Activated naive CD8-positive, alpha-beta T cell (primary cell): ENCODE measurements around the gene ZBTB7A.

Experiments used
- H3K27ac Mint-ChIP-seq: one replicate; pipeline ENCODE4 v1.8.0; 2021; ENCODE audit warnings: mixed read lengths
- H3K27me3 Mint-ChIP-seq: one replicate; pipeline ENCODE4 v1.8.0; 2021; ENCODE audit warnings: mixed read lengths
- H3K36me3 Mint-ChIP-seq: one replicate; pipeline ENCODE4 v1.8.0; 2021; ENCODE audit warnings: mixed read lengths
- H3K4me1 Mint-ChIP-seq: one replicate; pipeline ENCODE4 v1.8.0; 2021; ENCODE audit warnings: low read depth, mixed read lengths
- H3K4me3 Mint-ChIP-seq: one replicate; pipeline ENCODE4 v1.8.0; 2021; ENCODE audit warnings: mild to moderate bottlenecking, mixed read lengths
- H3K9me3 Mint-ChIP-seq: one replicate; pipeline ENCODE4 v1.8.0; 2021; ENCODE audit warnings: low read depth, mixed read lengths

The ZBTB7A gene

GRCh38 chr19:4042731-4043082, 24.0 kb downstream of the ZBTB7A start:
- no peaks in the 10 kb centered on the region for H3K36me3 Mint-ChIP-seq
- H3K9me3 Mint-ChIP-seq: no peaks in the 10 kb centered on the region
- H3K4me1 Mint-ChIP-seq: peaks cover 15% of the 10 kb centered on the region
- H3K27ac Mint-ChIP-seq: no peak overlapping the region
- no peak overlapping the region for H3K4me3 Mint-ChIP-seq
- H3K27me3 Mint-ChIP-seq: no peaks in the 10 kb centered on the region

GRCh38 chr19:4042064-4042730, 24.5 kb downstream of the ZBTB7A start:
- H3K27me3 Mint-ChIP-seq: no peaks in the 10 kb centered on the region
- no peaks in the 10 kb centered on the region for H3K9me3 Mint-ChIP-seq
- no peak overlapping the region for H3K27ac Mint-ChIP-seq
- H3K4me3 Mint-ChIP-seq: no peak overlapping the region
- H3K4me1 Mint-ChIP-seq: peaks cover 14% of the 10 kb centered on the region
- H3K36me3 Mint-ChIP-seq: no peaks in the 10 kb centered on the region

- H3K27ac Mint-ChIP-seq: no peak overlapping the region
- H3K27me3 Mint-ChIP-seq: no peaks in the 10 kb centered on the region
- H3K9me3 Mint-ChIP-seq: no peaks in the 10 kb centered on the region
- peaks cover 2% of the 10 kb centered on the region for H3K4me1 Mint-ChIP-seq
- H3K4me3 Mint-ChIP-seq: no peak overlapping the region
- no peaks in the 10 kb centered on the region for H3K36me3 Mint-ChIP-seq
Measured at GRCh38 chr19:4038661-4039423, 27.9 kb downstream of the ZBTB7A start.

- no peaks in the 10 kb centered on the region for H3K36me3 Mint-ChIP-seq
- no peaks in the 10 kb centered on the region for H3K27me3 Mint-ChIP-seq
- no peaks in the 10 kb centered on the region for H3K9me3 Mint-ChIP-seq
- no peak overlapping the region for H3K4me3 Mint-ChIP-seq
- H3K4me1 Mint-ChIP-seq: peaks cover 2% of the 10 kb centered on the region
- H3K27ac Mint-ChIP-seq: no peak overlapping the region
Measured at GRCh38 chr19:4038057-4038456, 28.6 kb downstream of the ZBTB7A start.

- H3K9me3 Mint-ChIP-seq: no peaks in the 10 kb centered on the region
- H3K4me1 Mint-ChIP-seq: peaks cover 2% of the 10 kb centered on the region
- no peak overlapping the region for H3K4me3 Mint-ChIP-seq
- no peaks in the 10 kb centered on the region for H3K36me3 Mint-ChIP-seq
- no peaks in the 10 kb centered on the region for H3K27me3 Mint-ChIP-seq
- no peak overlapping the region for H3K27ac Mint-ChIP-seq
Measured at GRCh38 chr19:4037301-4037949, 29.3 kb downstream of the ZBTB7A start.

GRCh38 chr19:4036576-4037300, 30.0 kb downstream of the ZBTB7A start:
- no peak overlapping the region for H3K27ac Mint-ChIP-seq

GRCh38 chr19:4035582-4035981, 31.1 kb downstream of the ZBTB7A start:
- H3K4me3 Mint-ChIP-seq: no peak overlapping the region
- peaks cover 1% of the 10 kb centered on the region for H3K4me1 Mint-ChIP-seq
- no peak overlapping the region for H3K27ac Mint-ChIP-seq
- H3K36me3 Mint-ChIP-seq: no peaks in the 10 kb centered on the region
- no peaks in the 10 kb centered on the region for H3K9me3 Mint-ChIP-seq
- H3K27me3 Mint-ChIP-seq: no peaks in the 10 kb centered on the region

More at GRCh38 chr19:4036576-4037300, 30.0 kb downstream of the ZBTB7A start:
- H3K36me3 Mint-ChIP-seq: no peaks in the 10 kb centered on the region
- H3K27me3 Mint-ChIP-seq: no peaks in the 10 kb centered on the region
- peaks cover 2% of the 10 kb centered on the region for H3K4me1 Mint-ChIP-seq
- no peak overlapping the region for H3K4me3 Mint-ChIP-seq
- no peaks in the 10 kb centered on the region for H3K9me3 Mint-ChIP-seq

GRCh38 chr19:4035018-4035566, 31.6 kb downstream of the ZBTB7A start:
- Mint-ChIP-seq H3K4me1 (peaks cover 1% of the 10 kb centered on the region), H3K4me3 (no peak overlapping the region), H3K27ac (no peak overlapping the region), H3K9me3 (no peaks in the 10 kb centered on the region), H3K27me3 (no peaks in the 10 kb centered on the region), H3K36me3 (no peaks in the 10 kb centered on the region)

- no peaks in the 10 kb centered on the region for H3K36me3 Mint-ChIP-seq
- no peak overlapping the region for H3K27ac Mint-ChIP-seq
- no peaks in the 10 kb centered on the region for H3K4me1 Mint-ChIP-seq
- H3K9me3 Mint-ChIP-seq: no peaks in the 10 kb centered on the region
- no peak overlapping the region for H3K4me3 Mint-ChIP-seq
- H3K27me3 Mint-ChIP-seq: no peaks in the 10 kb centered on the region
Measured at GRCh38 chr19:4034048-4035017, 32.4 kb downstream of the ZBTB7A start.

GRCh38 chr19:4033028-4033956, 33.4 kb downstream of the ZBTB7A start:
- H3K27ac Mint-ChIP-seq: no peak overlapping the region
- H3K4me3 Mint-ChIP-seq: no peak overlapping the region
- no peaks in the 10 kb centered on the region for H3K36me3 Mint-ChIP-seq
- H3K4me1 Mint-ChIP-seq: no peaks in the 10 kb centered on the region
- no peaks in the 10 kb centered on the region for H3K27me3 Mint-ChIP-seq
- H3K9me3 Mint-ChIP-seq: no peaks in the 10 kb centered on the region

GRCh38 chr19:4032436-4032835, 34.3 kb downstream of the ZBTB7A start:
- H3K27me3 Mint-ChIP-seq: no peaks in the 10 kb centered on the region
- no peak overlapping the region for H3K4me3 Mint-ChIP-seq
- H3K36me3 Mint-ChIP-seq: no peaks in the 10 kb centered on the region
- no peak overlapping the region for H3K27ac Mint-ChIP-seq
- no peaks in the 10 kb centered on the region for H3K9me3 Mint-ChIP-seq
- no peaks in the 10 kb centered on the region for H3K4me1 Mint-ChIP-seq

GRCh38 chr19:4031420-4031819, 35.3 kb downstream of the ZBTB7A start:
- Mint-ChIP-seq H3K36me3 (no peaks in the 10 kb centered on the region), H3K4me3 (no peak overlapping the region), H3K27ac (no peak overlapping the region), H3K9me3 (no peaks in the 10 kb centered on the region), H3K4me1 (no peaks in the 10 kb centered on the region), H3K27me3 (no peaks in the 10 kb centered on the region)

GRCh38 chr19:4030981-4031380, 35.7 kb downstream of the ZBTB7A start:
- no peaks in the 10 kb centered on the region for H3K9me3 Mint-ChIP-seq
- H3K27me3 Mint-ChIP-seq: no peaks in the 10 kb centered on the region
- H3K4me1 Mint-ChIP-seq: no peaks in the 10 kb centered on the region
- no peak overlapping the region for H3K4me3 Mint-ChIP-seq
- H3K27ac Mint-ChIP-seq: no peak overlapping the region
- no peaks in the 10 kb centered on the region for H3K36me3 Mint-ChIP-seq
